ENCODE data around the gene IDUA. TPM values are rescaled to one million over a fixed set of nuclear protein-coding genes. Genes with fewer than 3 reads are reported as not detected.
"Not testable (repeated sequence)": the region's sequence is repeated elsewhere in the genome, so short reads cannot be mapped to it uniquely, and the experiment has no call there.

Gene IDUA
- 10 to 100 TPM in 1 of 10 donors, 1 to 10 TPM in 9; 6.0 to 10.4 (median 8.7) TPM for total RNA-seq
- polyA plus RNA-seq: 10 to 100 TPM in 1 of 2 donors, 1 to 10 TPM in 1; 4.6 to 13.3 TPM
- long read RNA-seq, donor 1, partial matches to known transcripts: 3 of 5 reads
- long read RNA-seq, donor 1, other reads (novel, unspliced or antisense): 2 of 5 reads
- long read RNA-seq, donor 2, partial matches to known transcripts: 3 of 10 reads
- long read RNA-seq, donor 2, other reads (novel, unspliced or antisense): 5 of 10 reads
- long read RNA-seq, donor 3, partial matches to known transcripts: 4 of 14 reads
- long read RNA-seq, donor 3, other reads (novel, unspliced or antisense): 7 of 14 reads

GRCh38 chr4:986879-987623 lies at the start of gene IDUA:
Gene IDUA (plus strand): TSS chr4:987044. CDS start chr4:987085, 41 bp downstream.
- intact Hi-C loops (cut with DNase I): no loop called here
- Histone ChIP-seq H3K27me3 (no peaks in the 10 kb centered on the region), H3K36me3 (peaks cover 0 to 15% (median 0%) of the 10 kb centered on the region in 9 donors), H3K4me3 (peak within 1 kb of the TSS; percentile 41 to 92 (median 76)), H3K27ac (peak within 1 kb of the TSS in 9 of 10 donors; percentile 6 to 84 (median 58)), H3K4me1 (peaks cover 4 to 32% (median 25%) of the 10 kb centered on the region in 9 donors), H3K9me3 (no peaks in the 10 kb centered on the region)
- 1 to 2% methylated on average over 68 to 69 of the region's 69 CpGs for WGBS, 2 donors
- ATAC-seq: peak; percentile 79 to 92 (median 87)
- TF ChIP-seq CTCF (IDR thresholded peaks at IDR 0.05): peak in 8 of 9 donors; percentile 14 to 65 (median 52)
- peak; percentile 78 to 86 for DNase-seq

- not testable (repeated sequence) for H3K9me3 ChIP-seq, H3K27ac ChIP-seq, ATAC-seq, H3K4me3 ChIP-seq, H3K27me3 ChIP-seq, DNase-seq
- WGBS, 2 donors: 87 to 88% methylated on average over 4 of the region's 4 CpGs
- intact Hi-C loops (cut with DNase I): loop anchor here in 2 of 10 donors (5.0 to 10.0 kb wide), 3 partner anchors 33 to 255 kb away; partner anchors contain the start of genes DGKQ (in 1 of the 2) and SLC49A3 (in 1 of the 2)
- peaks cover 0 to 13% (median 0%) of the 10 kb centered on the region in 9 donors for H3K36me3 ChIP-seq
- H3K4me1 ChIP-seq: peaks cover 0 to 21% (median 0%) of the 10 kb centered on the region in 9 donors
Measured at GRCh38 chr4:939508-939907, 47.3 kb upstream of the IDUA start.

- 58 to 66% methylated on average over 28 of the region's 28 CpGs for WGBS, 2 donors
- intact Hi-C loops (cut with DNase I): no loop called here
- Histone ChIP-seq H3K27ac (no peak overlapping the region), H3K27me3 (no peaks in the 10 kb centered on the region), H3K36me3 (peaks cover 0 to 17% (median 0%) of the 10 kb centered on the region in 9 donors), H3K4me3 (no peak overlapping the region), H3K9me3 (no peaks in the 10 kb centered on the region), H3K4me1 (peaks cover 0 to 6% (median 0%) of the 10 kb centered on the region in 9 donors)
- ATAC-seq (no peak), DNase-seq (no peak)
- no peak for TF ChIP-seq CTCF (IDR thresholded peaks at IDR 0.05)
Measured at GRCh38 chr4:945274-946102, 41.4 kb upstream of the IDUA start.

- Histone ChIP-seq H3K4me3 (no peak overlapping the region), H3K27me3 (no peaks in the 10 kb centered on the region), H3K4me1 (peaks cover 0 to 6% (median 0%) of the 10 kb centered on the region in 9 donors), H3K9me3 (no peaks in the 10 kb centered on the region), H3K36me3 (peaks cover 0 to 17% (median 0%) of the 10 kb centered on the region in 9 donors), H3K27ac (no peak overlapping the region)
- intact Hi-C loops (cut with DNase I): no loop called here
- WGBS, 2 donors: 79 to 85% methylated on average over 9 of the region's 9 CpGs
- ATAC-seq (no peak), DNase-seq (no peak)
- TF ChIP-seq CTCF (IDR thresholded peaks at IDR 0.05): no peak
Measured at GRCh38 chr4:946103-946450, 40.8 kb upstream of the IDUA start.
